Hypothalamus (tissue), 51 donors: ENCODE measurements around the gene MRPL48.
A peak's percentile ranks its signal among the peaks of the same experiment; 100 is the strongest.
"Not testable (repeated sequence)": the region's sequence is repeated elsewhere in the genome, so short reads cannot be mapped to it uniquely, and the experiment has no call there.

ENCODE experiments used
- DNase-seq, 51 donors: peaks; one replicate each; lab custom pipeline; 2025; lab: John Stamatoyannopoulos, UW

MRPL48 gene

DNA sequence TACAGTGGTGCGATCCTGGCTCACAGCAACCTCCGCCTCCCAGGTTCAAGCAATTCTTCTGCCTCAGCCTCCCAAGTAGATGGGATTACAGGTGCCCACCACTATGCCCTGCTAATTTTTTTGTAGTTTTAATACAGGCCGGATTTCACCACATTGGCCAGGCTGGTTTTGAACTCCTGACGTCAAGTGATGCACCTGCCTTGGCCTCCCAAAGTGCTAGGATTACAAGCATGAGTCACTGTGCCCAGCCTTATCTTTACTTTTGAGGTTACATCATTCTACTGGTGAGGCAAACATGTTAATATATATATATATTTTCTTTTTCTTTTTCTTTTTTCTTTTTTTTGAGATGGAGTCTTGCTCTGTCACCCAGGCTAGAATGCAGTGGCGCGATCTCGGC, 16.9 kb upstream of the MRPL48 start:
- DNase-seq: not testable (repeated sequence)

DNA sequence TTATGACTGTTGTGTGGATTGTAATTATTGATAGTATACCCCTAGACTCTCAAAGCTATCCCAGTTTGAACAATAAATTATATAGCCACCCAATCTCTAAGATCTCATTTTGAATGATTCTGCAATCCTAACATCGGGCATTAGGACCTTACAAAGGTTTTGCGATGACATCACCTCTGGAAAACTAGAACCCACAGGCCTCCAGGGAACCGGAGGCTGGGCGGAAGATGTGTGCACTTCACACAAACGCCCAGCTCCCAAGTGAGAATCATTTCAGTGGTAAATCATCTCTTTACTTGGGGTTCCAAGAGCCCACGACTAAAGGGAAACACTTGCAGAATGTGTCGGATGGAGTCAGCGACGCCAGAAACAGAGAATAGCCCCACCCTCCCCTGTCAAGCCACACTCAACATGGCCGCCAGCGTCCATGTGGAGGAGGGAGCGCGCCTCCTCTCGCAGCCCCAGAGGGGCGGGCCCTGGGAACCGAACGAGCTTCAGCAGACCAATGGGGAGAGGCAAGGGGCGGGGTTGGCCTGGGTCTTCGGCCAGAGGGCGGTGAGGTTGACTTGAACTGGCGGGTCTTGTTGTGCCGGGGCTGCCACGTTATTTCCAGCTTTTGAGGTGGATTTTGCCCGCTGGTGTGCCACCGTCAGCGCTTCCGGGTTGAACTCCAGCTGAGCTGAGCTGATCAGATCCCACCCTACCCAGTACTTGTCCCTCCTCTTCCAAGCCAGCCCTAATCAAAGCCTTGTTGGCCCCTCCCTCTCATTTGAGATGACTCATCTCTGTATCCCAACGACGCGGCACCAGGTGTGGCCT, 8.4 kb upstream of the MRPL48 start:
- DNase-seq: peak; percentile 49 to 99 (median 98)

- DNase-seq: no peak
Measured at GRCh38 chr11:73781303-73781702, 6.4 kb upstream of the MRPL48 start.

GRCh38 chr11:73783483-73784020, 4.1 kb upstream of the MRPL48 start:
- DNase-seq: no peak

- no peak for DNase-seq
Measured at GRCh38 chr11:73784080-73784634, 3.5 kb upstream of the MRPL48 start.

DNA sequence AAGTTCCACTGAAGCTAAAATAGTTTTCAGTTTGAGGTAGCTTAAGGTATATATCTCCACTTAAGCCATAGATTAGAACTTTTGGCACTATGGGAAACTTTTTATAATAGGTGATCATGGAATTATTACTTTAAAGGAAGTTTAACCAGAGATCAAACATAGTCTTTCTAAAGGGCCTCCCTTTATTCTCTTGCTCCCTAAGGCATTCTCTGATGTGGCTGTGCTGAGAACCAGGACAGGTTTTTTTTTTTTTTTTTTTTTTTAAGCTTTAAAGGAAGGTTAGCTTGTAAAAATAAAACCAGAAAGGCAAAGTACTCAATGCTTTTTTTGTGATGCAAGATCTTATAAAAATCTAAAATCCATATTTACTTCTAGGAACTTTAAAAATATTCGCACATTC, 2.9 kb upstream of the MRPL48 start:
- no peak for DNase-seq

GRCh38 chr11:73785467-73785866, 2.2 kb upstream of the MRPL48 start:
- DNase-seq: not testable (repeated sequence)

- peak in 2 of 51 donors; percentile 5 to 20 for DNase-seq
Measured at GRCh38 chr11:73787051-73787642, 527 bp upstream of the MRPL48 start.

DNA sequence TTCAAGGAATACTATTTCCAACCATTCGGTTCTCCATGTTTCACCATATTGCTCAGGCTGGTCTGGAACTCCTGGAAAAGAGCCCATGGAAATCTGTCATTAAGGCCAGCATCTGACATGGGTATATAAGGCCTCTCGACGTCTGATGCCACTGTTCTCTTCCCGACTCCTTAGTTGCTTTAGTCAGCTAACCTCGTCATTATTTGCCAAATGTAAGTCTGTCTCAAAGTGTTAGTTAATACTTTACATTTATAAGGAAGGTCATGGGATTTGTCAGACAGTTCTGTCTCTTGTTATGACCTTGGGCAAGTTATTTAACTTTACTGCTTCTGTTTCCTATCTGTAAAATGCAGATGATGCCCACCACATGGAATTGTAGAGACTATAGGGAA, 1.6 kb downstream of the MRPL48 start:
- DNase-seq: peak in 1 of 51 donors; percentile 8

DNA sequence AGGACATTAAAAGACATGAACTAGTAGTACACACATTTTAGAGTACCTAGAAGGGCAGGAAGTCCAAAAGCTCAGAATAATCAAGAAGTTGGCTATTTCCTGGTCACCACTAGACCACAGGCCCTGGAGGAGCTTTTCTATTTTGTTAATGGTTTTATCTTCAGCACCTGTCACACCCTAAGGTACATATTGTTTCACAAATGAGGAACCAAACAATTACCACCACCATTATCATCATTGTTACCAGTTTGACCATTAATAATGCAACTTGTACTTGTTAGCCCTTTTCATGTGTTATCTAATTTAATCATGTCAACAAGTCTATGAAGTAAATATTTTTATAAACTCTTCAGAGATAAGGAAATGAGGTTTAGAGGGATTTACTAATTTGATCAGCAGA, 4.9 kb downstream of the MRPL48 start:
- DNase-seq: no peak

- DNase-seq: peak in 43 of 51 donors; percentile 1 to 88 (median 62)
Measured at GRCh38 chr11:73795925-73796632, 8.4 kb downstream of the MRPL48 start.

DNA sequence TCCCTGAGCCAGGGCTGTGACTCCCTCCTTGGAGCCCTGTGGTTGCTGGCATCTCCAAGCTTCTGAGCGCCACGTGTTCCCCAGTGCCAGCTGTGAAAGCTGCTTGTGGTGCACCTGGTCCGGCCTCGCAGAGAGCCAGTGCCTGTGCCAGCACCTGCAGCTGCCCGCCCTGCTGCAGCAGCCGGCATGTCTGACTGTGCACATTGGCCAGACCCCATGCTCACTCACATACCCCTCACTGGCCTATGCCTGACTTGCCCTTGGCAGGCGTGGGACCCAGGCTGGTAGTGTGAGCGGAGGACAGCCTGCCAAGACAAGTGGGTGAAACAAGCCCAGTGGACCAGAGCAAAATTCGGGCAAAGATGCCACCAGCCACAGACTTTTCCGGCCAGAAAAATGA, 9.8 kb downstream of the MRPL48 start:
- peak in 42 of 51 donors; percentile 5 to 77 (median 41) for DNase-seq

DNA sequence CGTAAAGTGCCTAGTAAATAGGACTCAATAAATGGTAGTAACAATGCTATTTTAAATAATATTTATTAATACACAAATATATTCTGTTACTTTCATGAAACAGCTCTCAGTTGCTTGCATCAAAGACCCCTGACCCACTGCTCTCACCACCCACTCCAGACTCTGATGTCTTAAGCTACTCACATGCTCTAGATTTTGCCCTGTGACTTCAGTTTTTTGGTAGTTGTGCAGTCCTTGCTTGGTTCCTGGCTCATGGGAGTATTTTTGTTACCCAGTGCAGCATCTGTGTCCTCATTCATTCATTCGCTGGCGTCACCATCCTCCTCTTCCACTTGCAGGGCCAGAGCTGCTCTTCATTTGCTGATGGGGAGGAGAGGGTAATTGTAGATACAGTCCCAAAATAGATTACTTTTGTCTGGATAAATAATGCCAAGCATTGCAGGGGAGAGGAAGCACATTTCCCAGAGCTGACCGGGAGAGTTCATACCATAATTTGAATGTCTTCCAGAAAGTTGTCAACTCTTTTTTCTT, 12.7 kb downstream of the MRPL48 start:
- DNase-seq: no peak

DNA sequence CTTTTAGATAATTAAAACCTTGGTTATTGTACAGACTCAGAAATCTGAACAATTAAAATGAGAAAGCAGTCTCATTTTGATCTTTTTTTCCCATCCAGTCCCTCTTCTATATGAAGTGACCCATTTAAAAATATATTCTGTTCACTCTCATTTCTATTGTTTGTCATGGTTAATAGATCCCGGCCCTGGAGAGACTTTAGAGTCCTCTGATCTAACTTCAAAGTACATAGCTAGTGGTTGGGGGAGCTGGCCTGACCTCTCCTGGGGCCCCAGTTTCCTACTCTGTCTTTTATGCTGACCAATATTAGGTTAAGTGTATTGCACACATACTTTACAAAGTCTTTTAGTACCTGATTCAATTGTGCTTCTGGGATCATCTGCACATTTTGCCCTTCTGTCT, 13.5 kb downstream of the MRPL48 start:
- DNase-seq: no peak

- DNase-seq: no peak
Measured at GRCh38 chr11:73804712-73805111, 17.0 kb downstream of the MRPL48 start.

GRCh38 chr11:73808052-73808451, 20.4 kb downstream of the MRPL48 start:
- DNase-seq: no peak

GRCh38 chr11:73810637-73811036, 23.0 kb downstream of the MRPL48 start:
- DNase-seq: no peak

GRCh38 chr11:73812234-73812633, 24.6 kb downstream of the MRPL48 start:
- no peak for DNase-seq

- DNase-seq: no peak
Measured at GRCh38 chr11:73814812-73815211, 27.1 kb downstream of the MRPL48 start.

DNA sequence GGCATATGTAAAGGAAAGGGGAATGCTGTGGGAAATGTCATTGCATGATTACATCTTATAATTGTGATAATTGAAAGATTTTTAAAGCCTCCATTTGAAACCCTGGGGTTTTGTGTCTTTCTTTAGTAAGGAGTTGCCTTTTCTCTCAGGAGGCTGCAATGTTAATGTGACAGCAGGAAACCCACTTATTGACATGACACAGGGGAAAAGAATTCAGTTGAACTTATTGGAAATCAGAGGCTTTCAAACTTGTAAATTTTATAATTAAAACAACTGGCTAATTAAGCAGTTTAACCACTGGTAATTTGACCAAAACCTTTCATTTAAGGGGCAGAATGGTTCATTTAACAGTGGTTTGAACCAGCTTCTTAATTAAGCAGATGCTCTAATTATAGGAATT, 31.2 kb downstream of the MRPL48 start:
- no peak for DNase-seq

- DNase-seq: no peak
Measured at GRCh38 chr11:73830261-73830660, 42.6 kb downstream of the MRPL48 start.
